H1 (cell line): ENCODE data around the gene MGLL. TPM values are rescaled to one million over a fixed set of nuclear protein-coding genes. Genes with fewer than 3 reads are reported as not detected.

ENCODE experiments used
- CTCF ChIA-PET: fragments of 300-600 bp; sonication (Branson Sonifier 250); formaldehyde crosslinking; loops from one replicate; lab custom pipeline; 2021; ENCODE audit not compliant: partially characterized antibody; lab: Charles Lee
- POLR2A ChIA-PET: fragments of 300-600 bp; sonication (Branson Sonifier 250); formaldehyde crosslinking; loops from one replicate; lab custom pipeline; 2021; ENCODE audit warnings: inconsistent platforms; ENCODE audit not compliant: partially characterized antibody; lab: Charles Lee
- DNase-seq, 2 experiments: peaks; one replicate each; pipeline versions ENCODE4 v3.0.0 to v3.0.0-alpha.2; 2010 to 2022; ENCODE audit warnings: low spot score in 2 of 2, low read depth in 1 of 2, mixed read lengths in 1 of 2
- FAIRE-seq: peaks from 2 replicates; lab custom pipeline; 2011; peaks lifted over from hg19 to GRCh38; lab: Jason Lieb, UNC
- H2AFZ ChIP-seq: 2 replicates; pipeline ENCODE4 v1.8.1; 2012; ENCODE audit warnings: low read length, inconsistent platforms
- H2AK5ac ChIP-seq: 2 replicates; pipeline ENCODE4 v1.6.1; 2013; ENCODE audit warnings: low read depth, low read length
- H2BK120ac ChIP-seq: replicated peaks from 2 replicates; pipeline ENCODE3; 2013; ENCODE audit warnings: low read depth, low read length, inconsistent platforms
- H2BK12ac ChIP-seq: 2 replicates; pipeline ENCODE4 v1.6.1; 2013; ENCODE audit warnings: low read depth, low read length
- H2BK15ac ChIP-seq: 2 replicates; pipeline ENCODE4 v1.6.1; 2013; ENCODE audit warnings: low read length
- H2BK20ac ChIP-seq: 2 replicates; pipeline ENCODE4 v1.6.1; 2013; ENCODE audit warnings: low read length
- H2BK5ac ChIP-seq: 2 replicates; pipeline ENCODE4 v1.6.1; 2013; ENCODE audit warnings: low read depth, low read length
- H3K14ac ChIP-seq: 2 replicates; pipeline ENCODE4 v1.6.1; 2013; ENCODE audit warnings: inconsistent platforms; ENCODE audit not compliant: insufficient read length
- H3K18ac ChIP-seq: 2 replicates; pipeline ENCODE4 v1.6.1; 2013; ENCODE audit warnings: low read length; ENCODE audit errors: extremely low read depth
- H3K23ac ChIP-seq: 2 replicates; pipeline ENCODE4 v1.6.1; 2013; ENCODE audit warnings: inconsistent platforms; ENCODE audit not compliant: insufficient read length
- H3K23me2 ChIP-seq: 2 replicates; pipeline ENCODE4 v1.6.1; 2013; ENCODE audit warnings: low read depth, low read length
- H3K27ac ChIP-seq: 2 replicates; pipeline ENCODE4 v1.6.1; 2011; ENCODE audit warnings: low read depth, low read length, inconsistent platforms
- H3K27me3 ChIP-seq, 4 experiments: replicated peaks in 1 of 4; 1 replicate in 1 of 4; 2 replicates in 3 of 4; pipeline versions ENCODE4 v1.6.1 to v1.8.1; 2011 to 2013; ENCODE audit warnings: low read length in 3 of 4, mild to moderate bottlenecking in 3 of 4, inconsistent platforms in 2 of 4, mixed read lengths in 2 of 4, moderate library complexity in 1 of 4; ENCODE audit not compliant: control insufficient read depth in 3 of 4, insufficient read depth in 3 of 4; ENCODE audit errors: extremely low read depth in 1 of 4
- H3K36me3 ChIP-seq, 4 experiments: 2 replicates each; pipeline versions ENCODE4 v1.6.1 to v1.8.1; 2011 to 2013; ENCODE audit warnings: mild to moderate bottlenecking in 4 of 4, low read length in 3 of 4, moderate library complexity in 2 of 4, control low read depth in 1 of 4, inconsistent platforms in 1 of 4; ENCODE audit not compliant: insufficient read depth in 4 of 4, control insufficient read depth in 2 of 4
- H3K4ac ChIP-seq: replicated peaks from 2 replicates; pipeline ENCODE3; 2013; ENCODE audit warnings: low read length, low read depth, mixed read lengths, inconsistent platforms; ENCODE audit not compliant: insufficient read length
- H3K4me1 ChIP-seq, 4 experiments: replicated peaks in 1 of 4; 1 replicate in 1 of 4; 2 replicates in 3 of 4; pipeline versions ENCODE4 v1.6.1 to v1.8.1; 2011 to 2013; ENCODE audit warnings: low read length in 3 of 4, inconsistent platforms in 2 of 4, mixed read lengths in 1 of 4; ENCODE audit not compliant: insufficient read depth in 4 of 4, control insufficient read depth in 3 of 4
- H3K4me2 ChIP-seq, 2 experiments: 2 replicates each; pipeline versions ENCODE4 v1.6.1 to v1.8.1; 2011 to 2013; ENCODE audit warnings: low read depth in 2 of 2, low read length in 2 of 2, control low read depth in 1 of 2, inconsistent platforms in 1 of 2, mild to moderate bottlenecking in 1 of 2; ENCODE audit not compliant: insufficient read depth in 1 of 2
- H3K4me3 ChIP-seq, 4 experiments: fragments of 200-600, 300-600 bp in 1 of 4; sonication (generic), shearing (Covaris generic), sonication (Bioruptor Twin) in 1 of 4; 2 replicates each; pipeline versions ENCODE4 v1.5.1 to v1.8.1; 2011 to 2016; ENCODE audit warnings: low read length in 4 of 4, low read depth in 3 of 4, control low read depth in 2 of 4, inconsistent platforms in 2 of 4, mild to moderate bottlenecking in 2 of 4, mixed read lengths in 1 of 4, moderate library complexity in 1 of 4; ENCODE audit not compliant: insufficient read depth in 2 of 4; ENCODE audit errors: extremely low read depth in 1 of 4
- H3K56ac ChIP-seq: replicated peaks from 2 replicates; pipeline ENCODE3; 2013; ENCODE audit warnings: low read depth, mild to moderate bottlenecking, mixed read lengths, low read length, inconsistent platforms; ENCODE audit not compliant: insufficient read length
- H3K79me1 ChIP-seq: 2 replicates; pipeline ENCODE4 v1.6.1; 2013; ENCODE audit warnings: low read depth, low read length, control low read depth
- H3K79me2 ChIP-seq, 2 experiments: 2 replicates each; pipeline versions ENCODE4 v1.6.1 to v1.8.1; 2012 to 2013; ENCODE audit warnings: low read length in 2 of 2, mild to moderate bottlenecking in 2 of 2, inconsistent platforms in 1 of 2; ENCODE audit not compliant: insufficient read depth in 2 of 2, control insufficient read depth in 1 of 2
- H3K9ac ChIP-seq, 4 experiments: replicated peaks in 1 of 4; 1 replicate in 1 of 4; 2 replicates in 3 of 4; pipeline versions ENCODE4 v1.6.1 to v1.8.1; 2011 to 2013; ENCODE audit warnings: low read depth in 3 of 4, low read length in 3 of 4, control low read depth in 2 of 4, mild to moderate bottlenecking in 2 of 4, moderate library complexity in 2 of 4, inconsistent platforms in 1 of 4; ENCODE audit errors: extremely low read depth in 1 of 4
- H3K9me3 ChIP-seq, 2 experiments: 2 replicates each; pipeline versions ENCODE4 v1.6.1 to v1.8.1; 2012 to 2013; ENCODE audit warnings: mild to moderate bottlenecking in 2 of 2, moderate library complexity in 2 of 2, control low read depth in 1 of 2, inconsistent platforms in 1 of 2, low read depth in 1 of 2, low read length in 1 of 2, mixed read lengths in 1 of 2; ENCODE audit not compliant: insufficient read depth in 2 of 2
- H4K20me1 ChIP-seq, 2 experiments: replicated peaks in 1 of 2; 2 replicates each; pipeline versions ENCODE3 to v1.8.1; 2011 to 2013; ENCODE audit warnings: inconsistent platforms in 2 of 2, low read length in 2 of 2, mild to moderate bottlenecking in 1 of 2; ENCODE audit not compliant: insufficient read depth in 2 of 2, control insufficient read depth in 1 of 2
- H4K5ac ChIP-seq: 2 replicates; pipeline ENCODE4 v1.6.1; 2013; ENCODE audit warnings: low read length, low read depth, mixed read lengths, inconsistent platforms; ENCODE audit not compliant: insufficient read length
- H4K8ac ChIP-seq: 2 replicates; pipeline ENCODE4 v1.8.0; 2013; ENCODE audit warnings: mild to moderate bottlenecking, moderate library complexity, low read length, inconsistent platforms; ENCODE audit not compliant: insufficient read depth; ENCODE audit errors: extremely low read depth
- H4K91ac ChIP-seq: replicated peaks from 2 replicates; pipeline ENCODE3; 2013; ENCODE audit warnings: low read length, mixed read lengths, inconsistent platforms; ENCODE audit not compliant: insufficient read length
- ASH2L ChIP-seq: fragments of 200-600, 300-600 bp; sonication (generic); IDR thresholded peaks from one replicate; pipeline ENCODE4 v1.7.1; 2017; ENCODE audit warnings: low read length
- BCL11A ChIP-seq, 2 experiments: IDR thresholded peaks; one replicate each; pipeline ENCODE4 v1.6.1; 2011; ENCODE audit warnings: low read depth in 2 of 2, low read length in 2 of 2, mild to moderate bottlenecking in 2 of 2
- BRCA1 ChIP-seq: IDR thresholded peaks from 2 replicates; pipeline ENCODE4 v1.6.1; 2012; ENCODE audit warnings: low read depth, low read length, improper control_type of control experiment
- EZH2 ChIP-seq: fragments of 200-600 bp; sonication (generic); IDR thresholded peaks from 2 replicates; pipeline ENCODE4 v1.7.1; 2012; ENCODE audit warnings: low read depth, mild to moderate bottlenecking, moderate library complexity, low read length, inconsistent platforms; ENCODE audit not compliant: severe bottlenecking
- FOSL1 ChIP-seq: IDR thresholded peaks from 2 replicates; pipeline ENCODE4 v1.6.1; 2011; ENCODE audit warnings: mild to moderate bottlenecking, low read depth, low read length, moderate library complexity; ENCODE audit not compliant: insufficient read depth
- GABPA ChIP-seq: IDR thresholded peaks from 2 replicates; pipeline ENCODE4 v1.6.1; 2011; ENCODE audit warnings: mild to moderate bottlenecking, low read length, moderate library complexity, borderline replicate concordance; ENCODE audit not compliant: insufficient read depth
- NANOG ChIP-seq: IDR thresholded peaks from 2 replicates; pipeline ENCODE4 v1.6.1; 2011; ENCODE audit warnings: low read length, low read depth, mild to moderate bottlenecking, inconsistent platforms; ENCODE audit not compliant: insufficient read depth, poor library complexity, severe bottlenecking
- POLR2AphosphoS5 ChIP-seq: IDR thresholded peaks from 2 replicates; pipeline ENCODE4 v1.6.1; 2011; ENCODE audit warnings: low read depth, low read length
- RAD21 ChIP-seq, 2 experiments: IDR thresholded peaks in 1 of 2; conservative IDR thresholded peaks in 1 of 2; 2 replicates each; pipeline ENCODE4 v1.6.1; 2011; ENCODE audit warnings: low read depth in 2 of 2, low read length in 2 of 2, improper control_type of control experiment in 1 of 2, inconsistent platforms in 1 of 2, mild to moderate bottlenecking in 1 of 2, moderate library complexity in 1 of 2
- RXRA ChIP-seq: IDR thresholded peaks from 2 replicates; pipeline ENCODE4 v1.6.1; 2011; ENCODE audit warnings: low read depth, mild to moderate bottlenecking, low read length, moderate library complexity; ENCODE audit not compliant: insufficient read depth
- SP1 ChIP-seq: IDR thresholded peaks from 2 replicates; pipeline ENCODE4 v1.6.1; 2011; ENCODE audit warnings: low read depth, low read length
- SP2 ChIP-seq: IDR thresholded peaks from 2 replicates; pipeline ENCODE4 v1.6.1; 2012; ENCODE audit warnings: mild to moderate bottlenecking, low read length, inconsistent platforms
- SRF ChIP-seq: IDR thresholded peaks from 2 replicates; pipeline ENCODE4 v1.6.1; 2011; ENCODE audit warnings: mild to moderate bottlenecking, low read depth, low read length, moderate library complexity
- TBP ChIP-seq: IDR thresholded peaks from 2 replicates; pipeline ENCODE4 v1.6.1; 2011; ENCODE audit warnings: low read depth, low read length, improper control_type of control experiment
- ZNF274 ChIP-seq: IDR thresholded peaks from 2 replicates; pipeline ENCODE4 v1.7.0; 2012; ENCODE audit warnings: low read length, borderline replicate concordance; ENCODE audit errors: extremely low read depth
- WGBS, 2 experiments: shearing (Covaris generic) in 1 of 2; methylation state at CpG; one replicate each; pipeline versions ENCODE4 v1.1.6 to v1.1.7; 2013 to 2015; ENCODE audit warnings: low lambda C conversion rate in 2 of 2, mixed read lengths in 2 of 2, inconsistent platforms in 1 of 2, low coverage in 1 of 2, missing lambda C conversion rate in 1 of 2; ENCODE audit not compliant: insufficient replicate concordance in 2 of 2, insufficient coverage in 1 of 2, insufficient read length in 1 of 2; ENCODE audit errors: extremely low coverage in 1 of 2, missing lambda C conversion rate in 1 of 2; 5-methylcytosine and 5-hydroxymethylcytosine counted together
- polyA plus RNA-seq, 7 experiments: library from polyadenylated mRNA; depleted of rRNA in 3 of 7; stranded (reverse) in 5 of 7; unstranded in 2 of 7; fragments of >200 nt in 5 of 7; fragments of 200-250 nt in 2 of 7; gene quantifications; 1 replicate in 5 of 7; 2 replicates in 1 of 7; 4 replicates in 1 of 7; pipeline versions ENCODE4 v1.2.1 to v1.2.3, GENCODE V29; 2011 to 2013; ENCODE audit warnings: missing spikeins in 2 of 7, mixed read lengths in 2 of 7
- total RNA-seq: library from RNA; stranded (reverse); fragmentation: NEBNext Ultra II Directional; extraction: Animal tissue kit (Norgen Biotek cat#: 25700); gene quantifications from 2 replicates; pipeline ENCODE4 v1.2.1, GENCODE V29; 2021

Gene MGLL
- total and polyA plus RNA-seq, 2 of the 8 experiments (the other 6 are each of a cell fraction or from before 2014, with no cell fraction given): 0.05 to 0.34 TPM

GRCh38 chr3:127767126-127767525, 55.2 kb downstream of the MGLL start:
- Histone ChIP-seq H4K20me1 (no peaks in the 10 kb centered on the region), H2BK120ac (no peak overlapping the region), H3K23me2 (no peaks in the 10 kb centered on the region), H3K4me1 (no peaks in the 10 kb centered on the region), H3K23ac (no peak overlapping the region), H4K8ac (no peak overlapping the region), H2BK5ac (no peak overlapping the region), H4K91ac (no peak overlapping the region), H3K4me2 (no peak overlapping the region), H2BK20ac (no peak overlapping the region), H3K56ac (no peak overlapping the region), H3K9me3 (no peaks in the 10 kb centered on the region), H2AK5ac (no peak overlapping the region), H3K9ac (no peak overlapping the region), H3K4me3 (no peak overlapping the region), H2BK12ac (no peak overlapping the region), H3K27me3 (no peaks in the 10 kb centered on the region), H3K36me3 (no peaks in the 10 kb centered on the region), H3K27ac (no peak overlapping the region), H2AFZ (no peak overlapping the region), H3K18ac (no peak overlapping the region), H4K5ac (no peak overlapping the region), H3K14ac (no peak overlapping the region), H2BK15ac (no peak overlapping the region), H3K79me1 (no peaks in the 10 kb centered on the region), H3K4ac (no peak overlapping the region), H3K79me2 (no peaks in the 10 kb centered on the region)
- WGBS, 2 experiments: 86% methylated on average over 1 of the region's 1 CpG; no CpG with 5 or more reads in 1 of the 2 experiments
- DNase-seq: no peak
- POLR2A ChIA-PET: no interaction called here
- CTCF ChIA-PET: interaction anchor here (1.3 kb wide), 1 partner anchor 65 kb away, joined by 3 read pairs; no protein-coding TSS in a partner anchor
- no peak for FAIRE-seq
- TF ChIP-seq POLR2AphosphoS5 (no peak), EZH2 (no peak), GABPA (no peak), ASH2L (no peak), BRCA1 (no peak), SRF (no peak), ZNF274 (no peak), TBP (no peak), BCL11A (IDR thresholded peaks at IDR 0.05; ENCODE audit: low read depth in 2 of 2, low read length in 2 of 2) (no peak), RXRA (no peak), FOSL1 (no peak), RAD21 (IDR thresholded peaks at IDR 0.05 in 1 of 2, conservative IDR thresholded peaks at IDR 0.05 in 1 of 2; ENCODE audit: low read depth in 2 of 2, low read length in 2 of 2) (no peak), SP1 (no peak), NANOG (no peak), SP2 (no peak)
